Right lobe of liver (tissue), 6 donors: ENCODE data around the gene RNF150. TPM values are rescaled to one million over a fixed set of nuclear protein-coding genes. Genes with fewer than 3 reads are reported as not detected.

Experiments
- ATAC-seq, 4 donors: fragments of 200-7000 bp; cut with Tn5 transposase; one replicate each; pipeline ENCODE4 v1.9.1; 2020; ENCODE audit warnings: mild to moderate bottlenecking in 4 of 4, moderate library complexity in 4 of 4
- DNase-seq, 3 donors: peaks; one replicate each; pipeline ENCODE4 v3.0.0-alpha.2; 2020
- H3K27ac ChIP-seq, 3 donors: fragments of 200-600 bp; one replicate each; pipeline ENCODE4 v1.8.0; 2022
- H3K27me3 ChIP-seq, 2 donors: fragments of 200-600 bp; one replicate each; pipeline ENCODE4 v1.8.0; 2022
- H3K36me3 ChIP-seq, 4 donors: fragments of 200-600 bp; sonication (generic) in 1 of 4; one replicate each; pipeline versions ENCODE4 v1.5.1 to v1.8.0; 2017 to 2022; ENCODE audit warnings: control low read depth in 1 of 4
- H3K4me1 ChIP-seq, 4 donors: fragments of 200-600 bp; sonication (generic) in 1 of 4; one replicate each; pipeline versions ENCODE4 v1.5.1 to v1.8.0; 2017 to 2022; ENCODE audit warnings: control low read depth in 1 of 4
- H3K4me3 ChIP-seq, 3 donors: fragments of 200-600 bp; one replicate each; pipeline ENCODE4 v1.8.0; 2022
- H3K9me3 ChIP-seq, 4 donors: fragments of 200-600 bp; sonication (generic) in 1 of 4; one replicate each; pipeline versions ENCODE4 v1.5.1 to v1.8.0; 2017 to 2022; ENCODE audit warnings: control low read depth in 1 of 4
- CTCF ChIP-seq, 4 donors: fragments of 200-600 bp in 3 of 4; fragments of 450-650 bp in 1 of 4; IDR thresholded peaks; one replicate each; pipeline versions ENCODE4 v1.5.1 to v1.8.0; 2016 to 2022; ENCODE audit warnings: antibody characterized with exemption in 4 of 4, mild to moderate bottlenecking in 2 of 4
- POLR2A ChIP-seq: fragments of 450-650 bp; IDR thresholded peaks from one replicate; pipeline ENCODE4 v1.6.1; 2017; ENCODE audit warnings: antibody characterized with exemption, mild to moderate bottlenecking
- WGBS: methylation state at CpG from one replicate; pipeline ENCODE4 v1.1.6; 2018; ENCODE audit warnings: low coverage, low lambda C conversion rate; ENCODE audit not compliant: insufficient coverage; ENCODE audit errors: missing lambda C conversion rate; 5-methylcytosine and 5-hydroxymethylcytosine counted together
- intact Hi-C, 2 donors: fragments of 100-400 bp; cut with DNase I; formaldehyde crosslinking; loops; one replicate each; pipeline versions ENCODE4 v1.11.2 to v1.14.1; 2022
- total RNA-seq, 6 experiments: library from RNA; depleted of rRNA in 2 of 6; stranded (reverse); fragments of >200 nt in 2 of 6; fragmentation: NEBNext Ultra II Directional in 3 of 6; extraction: Animal tissue kit (Norgen Biotek cat#: 25700) in 3 of 6; gene quantifications; one replicate each; pipeline versions ENCODE4 v1.1.0 to v1.2.4, GENCODE V29; 2016 to 2023
- donor health status: DM: no; HTN: yes; CAD: no.
- donor health status: DM: no; HTN: no; CAD: no.
- donor health status: DM: no; HTN: no; CAD: no.
- donor health status: DM: no; HTN: yes; CAD: no.
- donor health status: DM: no; HTN: yes; CAD: no.

Gene RNF150
- total RNA-seq, 6 experiments from 2014 or later: 1.2 to 1.8 (median 1.5) TPM

GRCh38 chr4:140945106-140945505 is 188.2 kb downstream of the RNF150 start:
- ATAC-seq (no peak), DNase-seq (no peak)
- H3K36me3 ChIP-seq: no peaks in the 10 kb centered on the region
- 62% methylated on average over 2 of the region's 2 CpGs for WGBS
- no peaks in the 10 kb centered on the region for H3K27me3 ChIP-seq
- H3K27ac ChIP-seq: no peak overlapping the region
- peaks cover 0 to 2% (median 0%) of the 10 kb centered on the region in 4 donors for H3K4me1 ChIP-seq
- H3K9me3 ChIP-seq: no peaks in the 10 kb centered on the region
- H3K4me3 ChIP-seq: no peak overlapping the region
- TF ChIP-seq POLR2A (no peak), CTCF (IDR thresholded peaks at IDR 0.05) (no peak)
- intact Hi-C loops: no loop called here

- Histone ChIP-seq H3K36me3 (no peaks in the 10 kb centered on the region), H3K4me1 (peaks cover 0 to 2% (median 0%) of the 10 kb centered on the region in 4 donors), H3K27ac (no peak overlapping the region), H3K9me3 (no peaks in the 10 kb centered on the region), H3K27me3 (no peaks in the 10 kb centered on the region), H3K4me3 (no peak overlapping the region)
- DNase-seq: no peak
- 64% methylated on average over 2 of the region's 2 CpGs for WGBS
- no peak for ATAC-seq
- TF ChIP-seq POLR2A (no peak), CTCF (IDR thresholded peaks at IDR 0.05) (no peak)
- intact Hi-C loops: no loop called here
These were observed 188.7 kb downstream of the RNF150 start for GRCh38 chr4:140944572-140944971.

- no peaks in the 10 kb centered on the region for H3K9me3 ChIP-seq
- DNase-seq (no peak), ATAC-seq (no peak)
- no peak for TF ChIP-seq CTCF (IDR thresholded peaks at IDR 0.05)
- TF ChIP-seq POLR2A: no peak
- no peak overlapping the region for H3K27ac ChIP-seq
- no peaks in the 10 kb centered on the region for H3K36me3 ChIP-seq
- H3K4me1 ChIP-seq: peaks cover 0 to 2% (median 0%) of the 10 kb centered on the region in 4 donors
- no peak overlapping the region for H3K4me3 ChIP-seq
- H3K27me3 ChIP-seq: no peaks in the 10 kb centered on the region
- WGBS: 32% methylated on average over 2 of the region's 2 CpGs
- intact Hi-C loops: no loop called here
These were observed 189.1 kb downstream of the RNF150 start for GRCh38 chr4:140944199-140944515.

- no peak overlapping the region for H3K27ac ChIP-seq
- WGBS: 47% methylated on average over 3 of the region's 3 CpGs
- TF ChIP-seq CTCF (IDR thresholded peaks at IDR 0.05) (no peak), POLR2A (no peak)
- no peak for ATAC-seq
- no peak for DNase-seq
- intact Hi-C loops: no loop called here
- no peak overlapping the region for H3K4me3 ChIP-seq
- no peaks in the 10 kb centered on the region for H3K9me3 ChIP-seq
- no peaks in the 10 kb centered on the region for H3K27me3 ChIP-seq
- H3K4me1 ChIP-seq: peaks cover 0 to 2% (median 0%) of the 10 kb centered on the region in 4 donors
- H3K36me3 ChIP-seq: no peaks in the 10 kb centered on the region
These were observed 189.6 kb downstream of the RNF150 start for GRCh38 chr4:140943486-140944198.

- intact Hi-C loops: no loop called here
- Histone ChIP-seq H3K4me1 (peaks cover 0 to 1% (median 0%) of the 10 kb centered on the region in 4 donors), H3K4me3 (no peak overlapping the region), H3K27me3 (no peaks in the 10 kb centered on the region), H3K36me3 (no peaks in the 10 kb centered on the region), H3K27ac (no peak overlapping the region), H3K9me3 (no peaks in the 10 kb centered on the region)
- no peak for ATAC-seq
- 74% methylated on average over 2 of the region's 2 CpGs for WGBS
- no peak for DNase-seq
- TF ChIP-seq CTCF (IDR thresholded peaks at IDR 0.05) (no peak), POLR2A (no peak)
These were observed 192.7 kb downstream of the RNF150 start for GRCh38 chr4:140940589-140940988.
